HL-60/S4 treated with phorbol 12-myristate 13-acetate at 8.2 ng/mL for 4 days and 3 days (cell line): ENCODE measurements around the gene SMC4.

Experiments
- in situ Hi-C: fragments of 300-500 bp; cut with MboI; formaldehyde crosslinking; loops from 2 replicates; pipeline ENCODE4 v1.15.0; 2022; ENCODE audit warnings: low sequenced_read_pairs

Gene SMC4

GRCh38 chr3:160474416-160474838, 75.0 kb downstream of the SMC4 start:
- in situ Hi-C loops: no loop called here

- in situ Hi-C loops: no loop called here
These were observed 75.7 kb downstream of the SMC4 start for GRCh38 chr3:160475153-160475552.

- in situ Hi-C loops: no loop called here
These were observed 76.4 kb downstream of the SMC4 start for GRCh38 chr3:160475884-160476283.

GRCh38 chr3:160477750-160478149, 78.3 kb downstream of the SMC4 start:
- in situ Hi-C loops: no loop called here

- in situ Hi-C loops: no loop called here
These were observed 78.9 kb downstream of the SMC4 start for GRCh38 chr3:160478338-160478737.

- in situ Hi-C loops: no loop called here
These were observed 79.9 kb downstream of the SMC4 start for GRCh38 chr3:160479376-160479775.

GRCh38 chr3:160480931-160481330, 81.5 kb downstream of the SMC4 start:
- in situ Hi-C loops: no loop called here

- in situ Hi-C loops: no loop called here
These were observed 82.4 kb downstream of the SMC4 start for GRCh38 chr3:160481856-160482255.

GRCh38 chr3:160482796-160483195, 83.3 kb downstream of the SMC4 start:
- in situ Hi-C loops: no loop called here
